NCI-H526 treated with DMSO at 0.1 percent for 48 hours (cell line): ENCODE data around the gene EFNA3.

ENCODE experiments used
- DNase-seq: peaks from one replicate; lab custom pipeline; 2025; lab: John Stamatoyannopoulos, UW

The EFNA3 gene

GRCh38 chr1:155048449-155049334 is 29.9 kb upstream of the EFNA3 start:
- DNase-seq = no peak

GRCh38 chr1:155049651-155050559 is 28.7 kb upstream of the EFNA3 start:
- no peak for DNase-seq

- DNase-seq = peak; percentile 92
Measured at GRCh38 chr1:155050560-155051341, 27.9 kb upstream of the EFNA3 start, which contains the start of gene ADAM15. Gene ADAM15, plus strand, starts transcription at chr1:155051316. Its CDS starts 71 bp downstream, at chr1:155051387.

- peak; percentile 72 for DNase-seq
Measured at GRCh38 chr1:155051342-155051776, 27.3 kb upstream of the EFNA3 start.

GRCh38 chr1:155051777-155052398 is 26.7 kb upstream of the EFNA3 start:
- DNase-seq = peak; percentile 65

GRCh38 chr1:155052439-155053395 is 25.9 kb upstream of the EFNA3 start:
- peak; percentile 46 for DNase-seq

GRCh38 chr1:155053531-155054105 is 25.0 kb upstream of the EFNA3 start:
- no peak for DNase-seq

- no peak for DNase-seq
Measured at GRCh38 chr1:155057104-155057503, 21.5 kb upstream of the EFNA3 start.

GRCh38 chr1:155057788-155058211 is 20.8 kb upstream of the EFNA3 start:
- DNase-seq = no peak

- no peak for DNase-seq
Measured at GRCh38 chr1:155060736-155061135, 17.9 kb upstream of the EFNA3 start.

- peak; percentile 98 for DNase-seq
Measured at GRCh38 chr1:155061381-155062150, 17.1 kb upstream of the EFNA3 start.

GRCh38 chr1:155062151-155062686 is 16.4 kb upstream of the EFNA3 start:
- peak; percentile 74 for DNase-seq

- DNase-seq = peak; percentile 92
Measured at GRCh38 chr1:155062702-155063411, 15.8 kb upstream of the EFNA3 start.

GRCh38 chr1:155063550-155064110 is 15.0 kb upstream of the EFNA3 start, which contains the start of gene EFNA4:
Gene EFNA4, plus strand, starts transcription at chr1:155063740. Its CDS starts 84 bp downstream, at chr1:155063824.
- peak; percentile 97 for DNase-seq

GRCh38 chr1:155064111-155064831 is 14.4 kb upstream of the EFNA3 start:
- peak; percentile 81 for DNase-seq

GRCh38 chr1:155064832-155065429 is 13.7 kb upstream of the EFNA3 start:
- no peak for DNase-seq
